Activated T-helper 17 cell treated with anti-CD3 and anti-CD28 coated beads, Interleukin-2, amount 50 U/mL, for 72 hours (primary cell): ENCODE data around the gene KPNA3. TPM values are rescaled to one million over a fixed set of nuclear protein-coding genes. Genes with fewer than 3 reads are reported as not detected.
A peak's percentile ranks its signal among the peaks of the same experiment; 100 is the strongest.
"Not testable (repeated sequence)": the region's sequence is repeated elsewhere in the genome, so short reads cannot be mapped to it uniquely, and the experiment has no call there.

Experiments
- ATAC-seq: fragments of 150-1000 bp; cut with Tn5 transposase; replicated peaks from 2 replicates; pipeline ENCODE4 v1.10.0; 2021; ENCODE audit warnings: mild to moderate bottlenecking, moderate library complexity
- H3K27ac Mint-ChIP-seq: one replicate; pipeline ENCODE4 v1.8.0; 2022; ENCODE audit warnings: mixed read lengths
- H3K27me3 Mint-ChIP-seq: one replicate; pipeline ENCODE4 v1.8.0; 2022; ENCODE audit warnings: mixed read lengths
- H3K36me3 Mint-ChIP-seq: one replicate; pipeline ENCODE4 v1.8.0; 2022; ENCODE audit warnings: low read depth, mild to moderate bottlenecking, mixed read lengths
- H3K4me1 Mint-ChIP-seq: one replicate; pipeline ENCODE4 v1.8.0; 2022; ENCODE audit warnings: mixed read lengths
- H3K4me3 Mint-ChIP-seq: one replicate; pipeline ENCODE4 v1.8.0; 2022; ENCODE audit warnings: mild to moderate bottlenecking, mixed read lengths
- H3K9me3 Mint-ChIP-seq: one replicate; pipeline ENCODE4 v1.8.0; 2022; ENCODE audit warnings: mixed read lengths
- total RNA-seq, 2 donors: library from RNA; stranded (reverse); gene quantifications; one replicate each; pipeline ENCODE4 v1.2.3, GENCODE V29; 2022

Gene KPNA3
- total RNA-seq, 2 donors from 2014 or later: 20.3 to 49.5 TPM

GRCh38 chr13:49820591-49821215 lies 28.2 kb upstream of the KPNA3 start:
- peaks cover 15% of the 10 kb centered on the region for H3K27me3 Mint-ChIP-seq
- no peaks in the 10 kb centered on the region for H3K36me3 Mint-ChIP-seq
- H3K9me3 Mint-ChIP-seq: no peaks in the 10 kb centered on the region
- H3K27ac Mint-ChIP-seq: no peak overlapping the region
- no peak for ATAC-seq
- no peak overlapping the region for H3K4me3 Mint-ChIP-seq
- H3K4me1 Mint-ChIP-seq: no peaks in the 10 kb centered on the region

DNA sequence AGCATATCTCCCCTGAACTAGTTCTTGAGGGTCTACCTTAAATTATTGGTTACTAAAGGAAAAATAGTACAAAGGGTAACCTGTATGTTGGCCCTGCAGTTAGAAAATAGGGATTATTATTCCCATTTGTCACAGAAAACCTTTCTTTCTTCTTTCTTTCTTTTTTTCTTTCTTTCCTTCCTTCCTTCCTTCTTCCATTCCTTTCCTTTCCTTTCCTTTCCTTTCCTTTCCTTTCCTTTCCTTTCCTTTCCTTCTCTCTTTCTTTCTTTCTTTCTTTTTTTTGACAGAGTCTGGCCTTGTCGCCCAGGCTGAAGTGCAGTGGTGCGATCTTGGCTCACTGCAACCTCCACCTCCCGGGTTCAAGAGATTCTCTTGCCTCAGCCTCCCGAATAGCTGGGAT lies 23.6 kb upstream of the KPNA3 start:
- not testable (repeated sequence) for H3K27me3 Mint-ChIP-seq, H3K4me3 Mint-ChIP-seq

DNA sequence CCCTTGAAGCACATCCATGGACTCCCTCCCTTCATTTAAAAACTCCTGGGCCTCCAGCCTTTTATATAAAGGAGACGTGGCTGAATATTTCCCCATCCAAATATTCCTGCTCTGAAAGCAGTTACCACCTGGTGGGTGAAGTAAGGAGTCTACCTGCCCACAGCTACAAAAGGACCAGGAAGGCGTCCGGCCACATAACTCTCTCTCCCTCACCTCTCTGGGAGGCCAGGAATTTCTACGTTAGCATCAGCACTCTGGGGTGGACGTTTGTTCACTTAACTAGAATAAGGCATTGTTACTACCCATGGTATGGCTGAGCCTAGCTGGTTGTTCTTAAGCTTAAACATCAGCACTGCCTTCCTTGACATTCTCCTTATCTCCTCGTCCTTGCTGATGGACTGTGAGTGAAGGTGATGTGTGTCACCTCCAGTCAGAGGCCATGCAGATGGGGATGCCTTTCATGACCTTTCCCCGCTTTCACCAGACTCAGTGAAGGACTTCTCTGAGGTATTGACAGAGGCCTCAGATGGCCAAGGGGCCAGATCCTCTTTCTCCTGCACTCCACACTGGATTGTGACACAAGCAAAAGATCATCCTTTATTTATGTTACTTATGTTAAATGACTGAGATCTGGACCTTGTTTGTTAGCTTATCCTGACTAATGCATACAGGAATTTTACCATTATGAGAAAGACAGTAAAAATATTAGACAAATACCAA lies 22.2 kb upstream of the KPNA3 start:
- Mint-ChIP-seq H3K4me1 (no peaks in the 10 kb centered on the region), H3K36me3 (no peaks in the 10 kb centered on the region), H3K27me3 (peaks cover 13% of the 10 kb centered on the region), H3K9me3 (no peaks in the 10 kb centered on the region), H3K27ac (no peak overlapping the region), H3K4me3 (no peak overlapping the region)
- no peak for ATAC-seq

More for the DNA sequence above, 23.6 kb upstream of the KPNA3 start:
- H3K9me3 Mint-ChIP-seq, ATAC-seq, H3K27ac Mint-ChIP-seq, H3K4me1 Mint-ChIP-seq, H3K36me3 Mint-ChIP-seq: not testable (repeated sequence)

GRCh38 chr13:49812812-49813211 lies 20.3 kb upstream of the KPNA3 start:
- peaks cover 14% of the 10 kb centered on the region for H3K27me3 Mint-ChIP-seq
- ATAC-seq: no peak
- no peaks in the 10 kb centered on the region for H3K36me3 Mint-ChIP-seq
- H3K4me1 Mint-ChIP-seq: no peaks in the 10 kb centered on the region
- no peak overlapping the region for H3K4me3 Mint-ChIP-seq
- no peak overlapping the region for H3K27ac Mint-ChIP-seq
- no peaks in the 10 kb centered on the region for H3K9me3 Mint-ChIP-seq

DNA sequence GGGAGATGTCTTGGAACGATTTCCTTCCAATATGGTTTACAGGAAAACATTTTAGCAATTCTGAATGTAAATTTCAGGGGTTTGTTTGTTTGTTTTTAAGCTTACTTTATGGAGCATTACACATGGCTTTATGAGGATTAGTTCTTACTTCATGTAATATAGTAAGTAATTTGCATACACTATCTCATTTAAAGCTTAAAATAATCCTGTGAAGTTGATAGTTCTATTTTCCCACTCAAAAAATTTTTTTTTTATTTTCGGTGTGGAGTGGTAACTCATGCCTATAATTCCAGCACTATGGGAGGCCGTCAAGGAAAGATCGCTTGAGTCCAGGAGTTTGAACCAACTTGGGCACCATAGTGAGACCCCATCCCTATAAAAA lies 19.0 kb upstream of the KPNA3 start:
- no peaks in the 10 kb centered on the region for H3K9me3 Mint-ChIP-seq
- H3K27ac Mint-ChIP-seq: no peak overlapping the region
- H3K4me1 Mint-ChIP-seq: no peaks in the 10 kb centered on the region
- no peak for ATAC-seq
- H3K4me3 Mint-ChIP-seq: no peak overlapping the region
- peaks cover 14% of the 10 kb centered on the region for H3K27me3 Mint-ChIP-seq
- no peaks in the 10 kb centered on the region for H3K36me3 Mint-ChIP-seq

GRCh38 chr13:49810567-49811526 lies 18.4 kb upstream of the KPNA3 start:
- H3K9me3 Mint-ChIP-seq: no peaks in the 10 kb centered on the region

DNA sequence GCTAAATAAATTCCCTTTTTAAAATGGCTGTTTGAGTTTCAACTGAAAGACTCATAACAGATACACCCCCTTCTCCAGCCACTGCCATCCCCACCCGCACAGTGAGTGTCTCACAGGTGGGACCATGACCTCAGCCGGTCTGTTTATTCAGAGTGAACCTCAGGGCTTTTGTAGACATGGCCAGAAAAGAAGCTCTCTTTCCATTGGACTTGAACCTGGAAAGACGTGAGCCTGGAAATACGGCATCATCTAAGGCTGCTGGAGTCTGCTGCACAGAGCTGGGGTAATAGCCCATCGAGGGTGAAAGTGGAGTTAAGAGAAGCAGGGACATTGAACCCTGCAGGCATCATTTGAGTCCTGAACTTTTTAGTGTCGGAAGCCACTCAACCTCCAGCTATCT lies 15.2 kb upstream of the KPNA3 start:
- no peak overlapping the region for H3K27ac Mint-ChIP-seq
- no peak for ATAC-seq

More at GRCh38 chr13:49810567-49811526, 18.4 kb upstream of the KPNA3 start:
- peaks cover 17% of the 10 kb centered on the region for H3K27me3 Mint-ChIP-seq
- no peaks in the 10 kb centered on the region for H3K36me3 Mint-ChIP-seq
- H3K4me3 Mint-ChIP-seq: no peak overlapping the region
- H3K27ac Mint-ChIP-seq: no peak overlapping the region
- H3K4me1 Mint-ChIP-seq: no peaks in the 10 kb centered on the region
- ATAC-seq: no peak

DNA sequence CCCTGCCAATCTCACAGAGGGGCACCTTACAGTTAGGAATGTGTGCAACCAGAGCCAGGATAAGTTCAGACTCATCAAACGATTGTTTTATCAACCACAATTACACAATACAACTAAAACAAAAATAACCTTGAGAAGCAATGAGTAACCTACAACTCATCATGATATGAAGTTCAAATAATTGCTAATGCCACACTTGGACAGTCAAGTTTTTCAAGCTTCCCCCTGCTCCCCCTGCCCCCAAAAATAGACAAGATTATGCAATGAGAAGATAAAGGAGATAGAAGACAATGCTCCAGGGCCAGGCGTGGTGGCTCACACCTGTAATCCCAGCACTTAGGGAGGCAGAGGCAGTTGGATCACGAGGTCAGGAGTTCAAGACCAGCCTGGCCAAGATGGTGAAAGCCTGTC lies 13.6 kb upstream of the KPNA3 start:
- peaks cover 20% of the 10 kb centered on the region for H3K27me3 Mint-ChIP-seq
- no peaks in the 10 kb centered on the region for H3K4me1 Mint-ChIP-seq
- no peaks in the 10 kb centered on the region for H3K36me3 Mint-ChIP-seq
- ATAC-seq: no peak
- H3K27ac Mint-ChIP-seq: no peak overlapping the region
- no peaks in the 10 kb centered on the region for H3K9me3 Mint-ChIP-seq
- H3K4me3 Mint-ChIP-seq: no peak overlapping the region

More for the DNA sequence above, 15.2 kb upstream of the KPNA3 start:
- Mint-ChIP-seq H3K27me3 (peaks cover 20% of the 10 kb centered on the region), H3K9me3 (no peaks in the 10 kb centered on the region), H3K36me3 (no peaks in the 10 kb centered on the region), H3K4me1 (no peaks in the 10 kb centered on the region), H3K4me3 (no peak overlapping the region)

DNA sequence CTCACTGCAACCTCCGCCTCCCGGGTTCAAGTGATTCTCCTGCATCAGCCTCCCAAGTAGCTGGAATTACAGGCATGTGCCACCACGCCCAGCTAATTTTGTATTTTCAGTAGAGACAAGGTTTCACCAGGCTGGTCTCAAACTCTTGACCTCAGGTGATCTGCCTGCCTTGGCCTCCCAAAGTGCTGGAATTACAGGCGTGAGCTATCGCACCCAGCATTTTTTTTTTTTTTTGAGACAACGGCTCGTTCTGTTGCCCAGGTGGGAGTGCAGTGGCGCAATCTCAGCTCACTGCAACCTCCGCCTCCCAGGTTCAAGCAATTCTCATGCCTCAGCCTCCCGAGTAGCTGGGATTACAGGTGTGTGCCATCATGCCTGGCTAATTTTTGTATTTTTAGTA lies 10.6 kb upstream of the KPNA3 start:
- H3K27ac Mint-ChIP-seq, ATAC-seq, H3K9me3 Mint-ChIP-seq, H3K4me3 Mint-ChIP-seq, H3K36me3 Mint-ChIP-seq, H3K4me1 Mint-ChIP-seq, H3K27me3 Mint-ChIP-seq: not testable (repeated sequence)

GRCh38 chr13:49802426-49802825 lies 9.9 kb upstream of the KPNA3 start:
- peaks cover 7% of the 10 kb centered on the region for H3K27me3 Mint-ChIP-seq
- H3K4me3 Mint-ChIP-seq: no peak overlapping the region
- no peaks in the 10 kb centered on the region for H3K9me3 Mint-ChIP-seq
- H3K36me3 Mint-ChIP-seq: no peaks in the 10 kb centered on the region
- no peaks in the 10 kb centered on the region for H3K4me1 Mint-ChIP-seq
- ATAC-seq: no peak
- no peak overlapping the region for H3K27ac Mint-ChIP-seq

DNA sequence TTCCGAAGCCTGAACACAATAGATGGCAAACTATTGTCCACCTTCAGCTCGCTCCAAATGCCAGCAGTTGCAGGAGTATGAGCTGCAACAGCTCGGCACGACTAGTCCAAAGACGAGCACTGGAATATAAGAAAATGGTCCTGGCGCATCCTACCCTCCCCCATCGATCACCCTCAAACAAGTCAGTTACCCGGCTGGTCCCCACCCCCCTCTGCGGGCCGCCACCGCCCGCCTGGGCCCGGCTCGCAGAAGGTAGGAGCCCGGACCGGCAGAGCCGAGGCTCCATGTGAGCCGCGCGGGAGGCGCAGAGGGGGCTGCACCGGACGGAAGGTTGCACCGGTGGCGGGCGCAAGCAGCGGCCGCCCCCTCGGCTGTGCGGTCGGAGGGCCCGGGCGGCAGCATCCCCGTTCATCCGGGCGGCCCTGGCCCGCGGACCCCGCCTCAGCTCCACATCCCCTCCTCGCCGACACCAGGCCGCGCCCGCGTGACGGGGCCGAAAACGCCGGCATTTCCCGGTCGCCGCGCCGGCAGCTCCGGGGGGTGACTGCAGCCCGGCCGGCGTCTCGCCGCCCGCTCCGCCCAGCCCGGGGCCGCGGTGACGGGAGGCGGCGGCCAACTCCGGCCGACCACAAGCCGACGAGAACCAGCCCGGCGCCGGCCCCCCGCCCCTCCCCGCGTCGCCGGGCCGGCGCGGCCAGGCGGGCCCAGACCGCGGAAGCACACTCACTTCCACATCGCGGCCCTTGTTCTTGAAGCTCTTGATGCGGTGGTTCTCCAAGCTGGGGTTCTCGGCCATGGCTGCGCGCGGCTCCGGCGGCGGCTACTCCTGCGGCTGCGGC lies 552 bp downstream of the KPNA3 start:
- peaks cover 22% of the 10 kb centered on the region for H3K36me3 Mint-ChIP-seq
- peaks cover 24% of the 10 kb centered on the region for H3K4me1 Mint-ChIP-seq
- H3K27ac Mint-ChIP-seq: peak overlapping the region; percentile 88
- peak; percentile 16 for ATAC-seq
- H3K9me3 Mint-ChIP-seq: no peaks in the 10 kb centered on the region
- peaks cover 3% of the 10 kb centered on the region for H3K27me3 Mint-ChIP-seq
- H3K4me3 Mint-ChIP-seq: peak overlapping the region; percentile 92

GRCh38 chr13:49791315-49791710 lies 1.2 kb downstream of the KPNA3 start:
- Mint-ChIP-seq H3K27ac (peak overlapping the region; percentile 88), H3K36me3 (peaks cover 22% of the 10 kb centered on the region), H3K4me3 (peak overlapping the region; percentile 92), H3K9me3 (no peaks in the 10 kb centered on the region), H3K4me1 (peaks cover 30% of the 10 kb centered on the region), H3K27me3 (peaks cover 3% of the 10 kb centered on the region)
- no peak for ATAC-seq

DNA sequence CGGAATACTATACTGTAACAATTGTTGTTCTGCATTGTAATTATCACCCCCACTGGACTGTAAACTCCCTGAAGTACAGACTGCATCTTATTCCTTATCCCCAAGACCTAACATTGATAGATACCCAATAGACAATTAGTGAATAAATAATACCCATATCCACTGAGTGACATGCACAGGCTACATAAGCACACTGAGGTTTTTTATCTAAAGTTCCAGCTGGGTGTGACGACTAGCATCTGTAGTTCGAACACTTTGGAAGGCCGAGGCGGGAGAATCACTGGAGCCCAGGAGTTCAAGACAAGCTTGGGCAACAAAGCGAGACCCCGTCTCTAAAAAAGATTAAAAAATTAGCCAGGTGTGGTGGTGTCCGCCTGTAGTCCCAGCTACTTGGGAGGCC lies 2.5 kb downstream of the KPNA3 start:
- H3K9me3 Mint-ChIP-seq: no peaks in the 10 kb centered on the region
- no peak for ATAC-seq
- no peaks in the 10 kb centered on the region for H3K27me3 Mint-ChIP-seq
- H3K4me3 Mint-ChIP-seq: no peak overlapping the region
- H3K27ac Mint-ChIP-seq: no peak overlapping the region
- peaks cover 22% of the 10 kb centered on the region for H3K36me3 Mint-ChIP-seq
- H3K4me1 Mint-ChIP-seq: peaks cover 30% of the 10 kb centered on the region
